ENCODE data around the gene ZNF503.

ZNF503 gene, protein sequence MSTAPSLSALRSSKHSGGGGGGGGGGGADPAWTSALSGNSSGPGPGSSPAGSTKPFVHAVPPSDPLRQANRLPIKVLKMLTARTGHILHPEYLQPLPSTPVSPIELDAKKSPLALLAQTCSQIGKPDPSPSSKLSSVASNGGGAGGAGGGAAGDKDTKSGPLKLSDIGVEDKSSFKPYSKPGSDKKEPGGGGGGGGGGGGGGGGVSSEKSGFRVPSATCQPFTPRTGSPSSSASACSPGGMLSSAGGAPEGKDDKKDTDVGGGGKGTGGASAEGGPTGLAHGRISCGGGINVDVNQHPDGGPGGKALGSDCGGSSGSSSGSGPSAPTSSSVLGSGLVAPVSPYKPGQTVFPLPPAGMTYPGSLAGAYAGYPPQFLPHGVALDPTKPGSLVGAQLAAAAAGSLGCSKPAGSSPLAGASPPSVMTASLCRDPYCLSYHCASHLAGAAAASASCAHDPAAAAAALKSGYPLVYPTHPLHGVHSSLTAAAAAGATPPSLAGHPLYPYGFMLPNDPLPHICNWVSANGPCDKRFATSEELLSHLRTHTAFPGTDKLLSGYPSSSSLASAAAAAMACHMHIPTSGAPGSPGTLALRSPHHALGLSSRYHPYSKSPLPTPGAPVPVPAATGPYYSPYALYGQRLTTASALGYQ

GRCh38 chr10:75401569-75402485 is at the start of gene ZNF503:
ZNF503 (minus strand) TSS chr10:75401764; CDS start chr10:75401419, 345 bp downstream.
- H3K4me1 ChIP-seq (ENCODE audit: low read depth, poor library complexity, severe bottlenecking) = no peaks in the 10 kb centered on the region
- peak within 1 kb of the TSS; percentile 78 for H3K9ac ChIP-seq

GRCh38 chr10:75450644-75451640 is 49.4 kb upstream of the ZNF503 start:
- H3K27ac ChIP-seq = no peak overlapping the region
- no peak overlapping the region for H3K4me2 ChIP-seq
- TF ChIP-seq CTCF (conservative IDR thresholded peaks at IDR 0.05; ENCODE audit: low read depth, low read length) = no peak
- no peak overlapping the region for H3K4me3 ChIP-seq (IDR thresholded peaks at IDR 0.05; ENCODE audit: insufficient read depth, low read depth, low read length)
- no peaks in the 10 kb centered on the region for H4K20me1 ChIP-seq (ENCODE audit: insufficient read depth)
- H3K9ac ChIP-seq = no peak overlapping the region
- no peak overlapping the region for H2AFZ ChIP-seq (ENCODE audit: low read depth)
- no peaks in the 10 kb centered on the region for H3K79me2 ChIP-seq (ENCODE audit: insufficient read depth, low read depth)
- H3K36me3 ChIP-seq (ENCODE audit: insufficient read depth) = no peaks in the 10 kb centered on the region
- H3K4me1 ChIP-seq (ENCODE audit: low read depth, poor library complexity, severe bottlenecking) = no peaks in the 10 kb centered on the region
- no peaks in the 10 kb centered on the region for H3K27me3 ChIP-seq (ENCODE audit: insufficient read depth, low read depth)

More at GRCh38 chr10:75401569-75402485, at the start of gene ZNF503:
- Histone ChIP-seq H3K27ac (peak within 1 kb of the TSS; percentile 85), H4K20me1 (ENCODE audit: insufficient read depth) (no peaks in the 10 kb centered on the region), H2AFZ (ENCODE audit: low read depth) (peak within 1 kb of the TSS; percentile 91), H3K36me3 (ENCODE audit: insufficient read depth) (no peaks in the 10 kb centered on the region), H3K4me3 (IDR thresholded peaks at IDR 0.05; ENCODE audit: insufficient read depth, low read depth, low read length) (no peak within 1 kb of the TSS), H3K79me2 (ENCODE audit: insufficient read depth, low read depth) (peaks cover 21% of the 10 kb centered on the region), H3K4me2 (peak within 1 kb of the TSS; percentile 99), H3K27me3 (ENCODE audit: insufficient read depth, low read depth) (no peaks in the 10 kb centered on the region)
- TF ChIP-seq CTCF (conservative IDR thresholded peaks at IDR 0.05; ENCODE audit: low read depth, low read length) = no peak

GRCh38 chr10:75450075-75450445 is 48.5 kb upstream of the ZNF503 start:
- no peaks in the 10 kb centered on the region for H3K27me3 ChIP-seq (ENCODE audit: insufficient read depth, low read depth)
- no peak overlapping the region for H3K27ac ChIP-seq
- no peaks in the 10 kb centered on the region for H3K79me2 ChIP-seq (ENCODE audit: insufficient read depth, low read depth)
- no peak overlapping the region for H2AFZ ChIP-seq (ENCODE audit: low read depth)
- no peaks in the 10 kb centered on the region for H3K36me3 ChIP-seq (ENCODE audit: insufficient read depth)
- no peak overlapping the region for H3K4me2 ChIP-seq
- no peaks in the 10 kb centered on the region for H3K4me1 ChIP-seq (ENCODE audit: low read depth, poor library complexity, severe bottlenecking)
- no peak overlapping the region for H3K4me3 ChIP-seq (IDR thresholded peaks at IDR 0.05; ENCODE audit: insufficient read depth, low read depth, low read length)
- TF ChIP-seq CTCF (conservative IDR thresholded peaks at IDR 0.05; ENCODE audit: low read depth, low read length) = no peak
- H3K9ac ChIP-seq = no peak overlapping the region
- no peaks in the 10 kb centered on the region for H4K20me1 ChIP-seq (ENCODE audit: insufficient read depth)
